HepG2 (cell line): Measurements from ENCODE around the gene SHISAL2B. TPM values are rescaled to one million over a fixed set of nuclear protein-coding genes. Genes with fewer than 3 reads are reported as not detected.
"Not testable (repeated sequence)": the region's sequence is repeated elsewhere in the genome, so short reads cannot be mapped to it uniquely, and the experiment has no call there.

Source experiments
- ATAC-seq: fragments of 200-7000 bp; cut with Tn5 transposase; 3 replicates; pipeline ENCODE4 v1.9.1; 2020; ENCODE audit warnings: mild to moderate bottlenecking, moderate library complexity
- BruUV-seq: library from RNA; stranded (reverse); fragments of 400-500 nt; replicated peaks from 2 replicates; lab custom pipeline; 2021; lab: Mats Ljungman, UMichigan
- CTCF ChIA-PET: fragments of 300-600 bp; formaldehyde crosslinking; extraction: SDS; loops from one replicate; lab custom pipeline; 2021; ENCODE audit warnings: low total read pairs, inconsistent platforms, low intra/inter-chr PET ratio; lab: Yijun Ruan, JAX
- POLR2A ChIA-PET: fragments of 350-600 bp; sonication (Branson Sonifier 250); formaldehyde crosslinking; loops from one replicate; lab custom pipeline; 2020; ENCODE audit warnings: antibody characterized with exemption, inconsistent platforms; lab: Yijun Ruan, JAX
- DNase-seq: peaks from one replicate; pipeline ENCODE4 v3.0.0-alpha.2; 2015; ENCODE audit warnings: low spot score
- FAIRE-seq: peaks from 3 replicates; lab custom pipeline; 2011; peaks lifted over from hg19 to GRCh38; lab: Jason Lieb, UNC
- H2AFZ ChIP-seq: one replicate; pipeline ENCODE4 v1.6.1; 2011; ENCODE audit warnings: low read length, inconsistent platforms
- H3K27ac ChIP-seq: fragments of 300-600 bp; 3 replicates; pipeline ENCODE4 v1.8.0; 2011; ENCODE audit warnings: mixed run types, mild to moderate bottlenecking, mixed read lengths, low read length, inconsistent platforms; ENCODE audit not compliant: insufficient read depth; ENCODE audit errors: extremely low read length
- H3K27me3 ChIP-seq, 2 experiments: fragments of 200-600 bp in 1 of 2; 2 replicates in 1 of 2; 3 replicates in 1 of 2; pipeline versions ENCODE4 v1.6.0 to v1.8.0; 2011; ENCODE audit warnings: low read length in 2 of 2, mild to moderate bottlenecking in 2 of 2, moderate library complexity in 2 of 2, inconsistent platforms in 1 of 2; ENCODE audit not compliant: insufficient read depth in 2 of 2, control insufficient read depth in 1 of 2
- H3K36me3 ChIP-seq, 2 experiments: fragments of 200-600 bp in 1 of 2; replicated peaks in 1 of 2; 2 replicates in 1 of 2; 3 replicates in 1 of 2; pipeline versions ENCODE4 v1.5.1 to v1.8.0; 2011; ENCODE audit warnings: low read length in 2 of 2, inconsistent platforms in 1 of 2; ENCODE audit not compliant: insufficient read depth in 2 of 2, control insufficient read depth in 1 of 2
- H3K4me1 ChIP-seq: 2 replicates; pipeline ENCODE4 v1.5.1; 2012; ENCODE audit warnings: low read length, inconsistent platforms; ENCODE audit not compliant: insufficient read depth
- H3K4me2 ChIP-seq: 2 replicates; pipeline ENCODE4 v1.6.0; 2011; ENCODE audit warnings: low read depth, low read length, inconsistent platforms
- H3K4me3 ChIP-seq, 3 experiments: fragments of 200-600 bp in 1 of 3; sonication (generic), shearing (Covaris generic) in 1 of 3; replicated peaks in 1 of 3; 2 replicates each; pipeline ENCODE4 v1.5.1; 2011 to 2016; ENCODE audit warnings: low read length in 3 of 3, inconsistent platforms in 2 of 3, low read depth in 2 of 3, mild to moderate bottlenecking in 2 of 3, control low read depth in 1 of 3, mixed read lengths in 1 of 3; ENCODE audit not compliant: insufficient read depth in 1 of 3
- H3K79me2 ChIP-seq: one replicate; pipeline ENCODE4 v1.6.1; 2011; ENCODE audit warnings: low read length, inconsistent platforms; ENCODE audit not compliant: insufficient read depth
- H3K9ac ChIP-seq: 2 replicates; pipeline ENCODE4 v1.6.0; 2011; ENCODE audit warnings: mild to moderate bottlenecking, low read depth, low read length, inconsistent platforms; ENCODE audit not compliant: insufficient read depth
- H3K9me3 ChIP-seq: 2 replicates; pipeline ENCODE4 v1.5.1; 2012; ENCODE audit warnings: mild to moderate bottlenecking, low read length
- H4K20me1 ChIP-seq: 2 replicates; pipeline ENCODE4 v1.6.0; 2011; ENCODE audit warnings: inconsistent platforms, mild to moderate bottlenecking, low read length, moderate library complexity; ENCODE audit not compliant: insufficient read depth
- AGO1 ChIP-seq: fragments of 200-400 bp; formaldehyde crosslinking; IDR thresholded peaks from 2 replicates; pipeline ENCODE4 v1.6.1; 2017; ENCODE audit warnings: mild to moderate bottlenecking, low read depth, low read length, moderate library complexity; ENCODE audit not compliant: poor library complexity, severe bottlenecking
- FOXA3 ChIP-seq: IDR thresholded peaks from 2 replicates; pipeline ENCODE4 v1.6.1; 2016; ENCODE audit warnings: missing genetic modification reagents, missing compliant biosample characterization
- MAX ChIP-seq: IDR thresholded peaks from 2 replicates; pipeline ENCODE4 v1.6.1; 2012; ENCODE audit warnings: inconsistent platforms
- RERE ChIP-seq: IDR thresholded peaks from 2 replicates; pipeline ENCODE4 v1.6.1; 2016; ENCODE audit warnings: low read depth, missing genetic modification reagents, missing compliant biosample characterization
- SP140L ChIP-seq: sonication (generic); formaldehyde crosslinking; IDR thresholded peaks from 2 replicates; pipeline ENCODE4 v1.4.0; 2020; ENCODE audit warnings: missing genetic modification reagents, borderline replicate concordance
- ZNF614 ChIP-seq: IDR thresholded peaks from 2 replicates; pipeline ENCODE4 v1.6.1; 2018; ENCODE audit warnings: missing biosample characterization, missing genetic modification reagents, inconsistent platforms, borderline replicate concordance
- ZNF674 ChIP-seq: sonication (generic); formaldehyde crosslinking; IDR thresholded peaks from 2 replicates; pipeline ENCODE4 v1.5.0; 2020; ENCODE audit warnings: low read depth, mild to moderate bottlenecking, missing genetic modification reagents
- ZNF883 ChIP-seq: sonication (generic); formaldehyde crosslinking; IDR thresholded peaks from 2 replicates; pipeline ENCODE4 v1.5.1; 2020; ENCODE audit warnings: mild to moderate bottlenecking, missing genetic modification reagents; ENCODE audit errors: not compliant biosample characterization
- WGBS: methylation state at CpG from one replicate; pipeline ENCODE4 v1.1.6; 2017; ENCODE audit warnings: low lambda C conversion rate; 5-methylcytosine and 5-hydroxymethylcytosine counted together
- in situ Hi-C: cut with HindIII; loops from 2 replicates; pipeline ENCODE4 v1.10.0; 2017; ENCODE audit warnings: low pct_unique_long_range_greater_than_20kb; ENCODE audit not compliant: extremely low pct_ligation_motif_present
- intact Hi-C: fragments of 100-400 bp; cut with micrococcal nuclease; formaldehyde crosslinking; loops from one replicate; pipeline ENCODE4 v1.10.0; 2022; ENCODE audit not compliant: unreplicated experiment
- polyA plus RNA-seq, 8 experiments: library from polyadenylated mRNA; depleted of rRNA in 3 of 8; stranded (reverse) in 7 of 8; unstranded in 1 of 8; fragments of >200 nt; fragmentation: Illumina TruSeq in 4 of 8; extraction: Trizol in 4 of 8; gene quantifications; 2 replicates each; pipeline versions ENCODE4 v1.2.1 to v1.2.3, GENCODE V29; 2011 to 2016; ENCODE audit warnings: low read depth in 4 of 8, missing spikeins in 1 of 8, mixed read lengths in 1 of 8; ENCODE audit not compliant: insufficient read depth in 1 of 8
- total RNA-seq, 5 experiments: library from RNA; depleted of rRNA; stranded (reverse); fragments of >200 nt; fragmentation: Illumina TruSeq; extraction: Trizol; gene quantifications; 2 replicates each; pipeline ENCODE4 v1.2.3, GENCODE V29; 2016; ENCODE audit warnings: low read depth in 1 of 5

SHISAL2B gene
- total and polyA plus RNA-seq, 2 of the 13 experiments (the other 11 are each of a cell fraction or from before 2014, with no cell fraction given) = not detected

- CTCF ChIA-PET, intact Hi-C loops, FAIRE-seq, H3K4me2 ChIP-seq, in situ Hi-C loops, H3K27me3 ChIP-seq, H4K20me1 ChIP-seq, H3K4me3 ChIP-seq, H3K79me2 ChIP-seq, H3K36me3 ChIP-seq, H3K9me3 ChIP-seq, H3K4me1 ChIP-seq, H3K27ac ChIP-seq, DNase-seq, H3K9ac ChIP-seq, BruUV-seq, H2AFZ ChIP-seq, ATAC-seq: not testable (repeated sequence)
- WGBS = 6% methylated on average over 6 of the region's 6 CpGs
- POLR2A ChIA-PET = interaction anchor here (0.6 kb wide), 1 partner anchor 35 kb away, joined by 3 read pairs; no protein-coding TSS in a partner anchor
These were observed 27.1 kb upstream of the SHISAL2B start for GRCh38 chr5:64663181-64663580.

GRCh38 chr5:64665243-64665642 is 25.1 kb upstream of the SHISAL2B start:
- Histone ChIP-seq H3K9ac (no peak overlapping the region), H3K79me2 (no peaks in the 10 kb centered on the region), H3K4me1 (no peaks in the 10 kb centered on the region), H3K27ac (no peak overlapping the region), H3K36me3 (no peaks in the 10 kb centered on the region), H3K4me2 (no peak overlapping the region; the same call in 1 of the 2 replicates), H3K9me3 (no peaks in the 10 kb centered on the region), H2AFZ (no peak overlapping the region), H3K27me3 (no peaks in the 10 kb centered on the region), H4K20me1 (no peaks in the 10 kb centered on the region), H3K4me3 (no peak overlapping the region)
- CTCF ChIA-PET = no interaction called here
- in situ Hi-C loops = no loop called here
- BruUV-seq = no TSS peak
- intact Hi-C loops = no loop called here
- POLR2A ChIA-PET = no interaction called here
- DNase-seq (no peak), FAIRE-seq (no peak), ATAC-seq (no peak)
- WGBS = 31% methylated on average over 2 of the region's 2 CpGs
- TF ChIP-seq RERE (CRISPR knock-in tag) = no peak
- TF ChIP-seq FOXA3 = peak; percentile 38; the same call in 1 of the 2 replicates
- TF ChIP-seq ZNF674 (CRISPR knock-in tag) = no peak
- TF ChIP-seq MAX = no peak
- TF ChIP-seq ZNF883 = no peak
- TF ChIP-seq AGO1 = no peak
- no peak for TF ChIP-seq SP140L (CRISPR knock-in tag)
- TF ChIP-seq ZNF614 = no peak
